K562 (cell line): ENCODE measurements around the gene PLIN5. TPM values are rescaled to one million over a fixed set of nuclear protein-coding genes. Genes with fewer than 3 reads are reported as not detected.

Source experiments
- ARID4B ChIP-seq: sonication (generic); formaldehyde crosslinking; IDR thresholded peaks from 2 replicates; pipeline ENCODE4 v1.8.0; 2022; ENCODE audit warnings: mild to moderate bottlenecking, missing genetic modification reagents
- ARNT ChIP-seq, 2 experiments: fragments of 450-650 bp; IDR thresholded peaks; 2 replicates each; pipeline ENCODE4 v1.6.1; 2016; ENCODE audit warnings: mild to moderate bottlenecking in 1 of 2
- E4F1 ChIP-seq: fragments of 250-450 bp; sonication (Bioruptor Pico); IDR thresholded peaks from 2 replicates; pipeline ENCODE4 v1.5.0; 2021; ENCODE audit warnings: mild to moderate bottlenecking, borderline replicate concordance
- KDM2B ChIP-seq: fragments of 250-450 bp; sonication (Bioruptor Pico); IDR thresholded peaks from 2 replicates; pipeline ENCODE4 v1.8.0; 2021; ENCODE audit warnings: mild to moderate bottlenecking, moderate library complexity
- LEF1 ChIP-seq: fragments of 450-650 bp; IDR thresholded peaks from 2 replicates; pipeline ENCODE4 v1.6.1; 2016; ENCODE audit warnings: mild to moderate bottlenecking
- MXI1 ChIP-seq: IDR thresholded peaks from 2 replicates; pipeline ENCODE4 v1.6.1; 2011; ENCODE audit warnings: low read depth, mild to moderate bottlenecking, improper control_type of control experiment, low read length
- NCOA2 ChIP-seq, 2 experiments: fragments of 450-650 bp; IDR thresholded peaks; 2 replicates each; pipeline ENCODE4 v1.6.1; 2018; ENCODE audit warnings: mild to moderate bottlenecking in 2 of 2, moderate library complexity in 1 of 2; ENCODE audit not compliant: partially characterized antibody in 2 of 2
- POLR2A ChIP-seq: fragments of 450-650 bp; conservative IDR thresholded peaks from 2 replicates; pipeline ENCODE4 v1.6.1; 2016
- POU5F1 ChIP-seq: fragments of 150-350 bp; IDR thresholded peaks from 2 replicates; pipeline ENCODE4 v1.6.1; 2014; ENCODE audit warnings: borderline replicate concordance, low read length, low read depth, mild to moderate bottlenecking; ENCODE audit not compliant: partially characterized antibody
- PREB ChIP-seq: sonication (generic); formaldehyde crosslinking; IDR thresholded peaks from 2 replicates; pipeline ENCODE4 v1.8.1; 2023; ENCODE audit warnings: mild to moderate bottlenecking, missing genetic modification reagents
- TAF1 ChIP-seq: IDR thresholded peaks from 2 replicates; pipeline ENCODE4 v1.6.1; 2011; ENCODE audit warnings: mild to moderate bottlenecking, low read length, moderate library complexity; ENCODE audit not compliant: insufficient read depth, control insufficient read depth, severe bottlenecking; ENCODE audit errors: extremely low read depth
- U2AF2 ChIP-seq: fragments of 200-400 bp; formaldehyde crosslinking; optimal IDR thresholded peaks from 2 replicates; pipeline ENCODE3; 2017; ENCODE audit warnings: low read depth, mild to moderate bottlenecking, low read length
- YBX1 ChIP-seq: fragments of 450-650 bp; IDR thresholded peaks from 2 replicates; pipeline ENCODE4 v1.7.1; 2016; ENCODE audit warnings: mild to moderate bottlenecking
- ZNF140 ChIP-seq: fragments of 250-450 bp; sonication (Bioruptor Pico); IDR thresholded peaks from 2 replicates; pipeline ENCODE4 v1.8.0; 2021; ENCODE audit warnings: moderate library complexity, mild to moderate bottlenecking, inconsistent platforms
- ZNF174 ChIP-seq: fragments of 250-450 bp; sonication (Bioruptor Pico); IDR thresholded peaks from 2 replicates; pipeline ENCODE4 v1.4.0; 2020; ENCODE audit warnings: mild to moderate bottlenecking
- ZNF740 ChIP-seq, 3 experiments: fragments of 200-800 bp in 1 of 3; sonication (Bioruptor generic) in 1 of 3; sonication (generic) in 1 of 3; formaldehyde crosslinking in 1 of 3; IDR thresholded peaks; 2 replicates each; pipeline versions ENCODE4 v1.6.1 to v1.8.0; 2016 to 2022; ENCODE audit warnings: mild to moderate bottlenecking in 2 of 3, missing compliant biosample characterization in 2 of 3, missing genetic modification characterization in 2 of 3, missing genetic modification reagents in 1 of 3
- polyA plus RNA-seq, 8 experiments: library from polyadenylated mRNA; depleted of rRNA in 4 of 8; stranded (reverse) in 5 of 8; unstranded in 3 of 8; fragments of >200 nt; fragmentation: Nextera tagmentation in 2 of 8; fragmentation: Illumina TruSeq in 1 of 8; extraction: Ambion mirVana in 2 of 8; extraction: Trizol in 1 of 8; gene quantifications; 2 replicates each; pipeline versions ENCODE4 v1.2.1 to v1.2.3, GENCODE V29; 2011 to 2014; ENCODE audit warnings: inconsistent platforms in 1 of 8, missing spikeins in 1 of 8
- total RNA-seq, 7 experiments: library from RNA; depleted of rRNA in 6 of 7; stranded (reverse); fragments of >200 nt in 6 of 7; fragmentation: Illumina TruSeq in 2 of 7; extraction: Trizol in 2 of 7; gene quantifications; 2 replicates each; pipeline versions ENCODE4 v1.2.1 to v1.2.3, GENCODE V29; 2011 to 2021; ENCODE audit warnings: low replicate concordance in 1 of 7

Gene PLIN5
- total and polyA plus RNA-seq, 9 of the 15 experiments (the other 6 are each of a cell fraction or from before 2014, with no cell fraction given) = 0.04 to 1.3 (median 0.50) TPM

GRCh38 chr19:4557971-4558941 is 23.2 kb upstream of the PLIN5 start (continued):
- no peak for TF ChIP-seq ZNF740 (CRISPR knock-in tag; IDR thresholded peaks at IDR 0.05)
- peak in 1 of 2 experiments; percentile 4; a peak in 1 of 4 replicates for TF ChIP-seq ZNF740 (tag; IDR thresholded peaks at IDR 0.05)
- no peak for TF ChIP-seq E4F1 (CRISPR knock-in tag)
- no peak for TF ChIP-seq POLR2A
- no peak for TF ChIP-seq NCOA2 (IDR thresholded peaks at IDR 0.05; ENCODE audit: partially characterized antibody in 2 of 2)
- TF ChIP-seq TAF1 = no peak
- TF ChIP-seq ZNF174 (CRISPR knock-in tag) = no peak
- no peak for TF ChIP-seq MXI1
- no peak for TF ChIP-seq ZNF140 (CRISPR knock-in tag)
- TF ChIP-seq ARNT (IDR thresholded peaks at IDR 0.05) = no peak
- no peak for TF ChIP-seq PREB (CRISPR knock-in tag)
- no peak for TF ChIP-seq LEF1
- no peak for TF ChIP-seq ARID4B (CRISPR knock-in tag)
- no peak for TF ChIP-seq U2AF2
- TF ChIP-seq KDM2B (CRISPR knock-in tag) = no peak
- no peak for TF ChIP-seq POU5F1
- no peak for TF ChIP-seq YBX1
